ENCODE results near the gene ITGA1. TPM values are rescaled to one million over a fixed set of nuclear protein-coding genes. Genes with fewer than 3 reads are reported as not detected.

Gene ITGA1
- total RNA-seq, 2 experiments from 2014 or later, result not detected

DNA sequence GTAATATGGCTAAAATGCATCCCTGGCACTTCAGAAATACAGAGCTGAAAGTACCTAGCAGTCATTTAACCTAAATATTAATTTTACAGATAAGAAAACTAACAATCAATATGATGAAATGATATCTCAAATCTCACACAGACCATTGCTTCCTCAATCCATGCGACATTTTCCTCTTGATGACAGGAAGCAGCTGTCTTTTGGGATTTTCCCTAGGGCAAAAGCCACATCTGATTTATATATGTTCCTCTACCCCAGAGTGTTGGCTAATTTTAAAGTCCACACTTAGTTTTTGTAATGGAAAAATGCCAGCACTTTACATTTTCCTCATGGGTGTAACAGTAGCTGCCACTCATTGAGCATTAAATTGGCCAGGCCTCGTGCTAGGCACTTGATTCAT is 47.7 kb upstream of the ITGA1 start:
- H3K4me2 ChIP-seq (ENCODE audit: low read length), result no peak overlapping the region
- BruUV-seq (replicated peaks), result no TSS peak
- no peaks in the 10 kb centered on the region for H3K9me3 ChIP-seq (ENCODE audit: low read length)
- no peaks in the 10 kb centered on the region for H4K20me1 ChIP-seq (ENCODE audit: insufficient read depth, low read length)
- H2AFZ ChIP-seq (ENCODE audit: low read length), result no peak overlapping the region
- H3K27ac ChIP-seq (ENCODE audit: low read depth, low read length, poor library complexity, severe bottlenecking), result no peak overlapping the region
- ChIA-PET POLR2A (interaction anchor here (0.6 to 0.7 kb wide), 2 partner anchors 18 to 1028 kb away, joined by 3 read pairs; no protein-coding TSS in a partner anchor), CTCF (ENCODE audit: unreplicated experiment) (no interaction called here)
- intact Hi-C loops (cut with micrococcal nuclease; ENCODE audit: unreplicated experiment), result no loop called here
- no peaks in the 10 kb centered on the region for H3K36me3 ChIP-seq (ENCODE audit: insufficient read depth, low read length)
- no peaks in the 10 kb centered on the region for H3K9me2 ChIP-seq (ENCODE audit: insufficient read depth, low read length)
- H3K4me3 ChIP-seq (ENCODE audit: low read depth, low read length, poor library complexity, severe bottlenecking), result no peak overlapping the region
- no peaks in the 10 kb centered on the region for H3K79me2 ChIP-seq (ENCODE audit: insufficient read depth, low read depth, low read length)
- no peaks in the 10 kb centered on the region for H3K4me1 ChIP-seq (ENCODE audit: insufficient read depth, low read length, poor library complexity, severe bottlenecking)
- no peak for TF ChIP-seq EZH2phosphoT487 (IDR thresholded peaks at IDR 0.05; ENCODE audit: borderline replicate concordance, low read depth, low read length)
- TF ChIP-seq, protein P1, sequence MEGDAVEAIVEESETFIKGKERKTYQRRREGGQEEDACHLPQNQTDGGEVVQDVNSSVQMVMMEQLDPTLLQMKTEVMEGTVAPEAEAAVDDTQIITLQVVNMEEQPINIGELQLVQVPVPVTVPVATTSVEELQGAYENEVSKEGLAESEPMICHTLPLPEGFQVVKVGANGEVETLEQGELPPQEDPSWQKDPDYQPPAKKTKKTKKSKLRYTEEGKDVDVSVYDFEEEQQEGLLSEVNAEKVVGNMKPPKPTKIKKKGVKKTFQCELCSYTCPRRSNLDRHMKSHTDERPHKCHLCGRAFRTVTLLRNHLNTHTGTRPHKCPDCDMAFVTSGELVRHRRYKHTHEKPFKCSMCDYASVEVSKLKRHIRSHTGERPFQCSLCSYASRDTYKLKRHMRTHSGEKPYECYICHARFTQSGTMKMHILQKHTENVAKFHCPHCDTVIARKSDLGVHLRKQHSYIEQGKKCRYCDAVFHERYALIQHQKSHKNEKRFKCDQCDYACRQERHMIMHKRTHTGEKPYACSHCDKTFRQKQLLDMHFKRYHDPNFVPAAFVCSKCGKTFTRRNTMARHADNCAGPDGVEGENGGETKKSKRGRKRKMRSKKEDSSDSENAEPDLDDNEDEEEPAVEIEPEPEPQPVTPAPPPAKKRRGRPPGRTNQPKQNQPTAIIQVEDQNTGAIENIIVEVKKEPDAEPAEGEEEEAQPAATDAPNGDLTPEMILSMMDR (conservative IDR thresholded peaks at IDR 0.05; ENCODE audit: low read length), result no peak
- DNase-seq (ENCODE audit: low spot score), result no peak

DNA sequence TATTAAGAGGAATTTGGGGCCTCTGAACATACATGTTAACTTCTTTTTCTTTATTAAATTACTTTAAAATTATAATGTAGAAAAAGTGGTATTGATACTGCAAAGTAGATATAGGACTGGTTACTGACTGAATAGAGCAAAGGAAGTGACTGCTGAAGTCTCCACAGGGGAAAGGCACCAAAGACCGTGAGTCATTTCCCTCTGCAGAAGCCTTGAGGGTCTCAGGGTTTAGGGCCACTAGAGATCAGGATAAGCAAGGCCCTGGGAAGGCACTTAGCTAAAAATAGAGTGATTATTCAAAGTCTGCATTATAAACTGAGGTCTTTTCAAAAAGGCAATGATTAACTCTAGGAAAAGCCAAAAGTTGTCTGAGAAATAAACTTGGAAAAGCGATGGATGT is 44.7 kb upstream of the ITGA1 start:
- H3K4me1 ChIP-seq (ENCODE audit: insufficient read depth, low read length, poor library complexity, severe bottlenecking), result no peaks in the 10 kb centered on the region
- no peaks in the 10 kb centered on the region for H3K9me2 ChIP-seq (ENCODE audit: insufficient read depth, low read length)
- no peak overlapping the region for H3K4me2 ChIP-seq (ENCODE audit: low read length)
- no peaks in the 10 kb centered on the region for H3K36me3 ChIP-seq (ENCODE audit: insufficient read depth, low read length)
- intact Hi-C loops (cut with micrococcal nuclease; ENCODE audit: unreplicated experiment), result no loop called here
- CTCF ChIA-PET (ENCODE audit: unreplicated experiment), result no interaction called here
- DNase-seq (ENCODE audit: low spot score), result no peak
- no peak overlapping the region for H3K4me3 ChIP-seq (ENCODE audit: low read depth, low read length, poor library complexity, severe bottlenecking)
- TF ChIP-seq, protein P1 (conservative IDR thresholded peaks at IDR 0.05; ENCODE audit: low read length), result no peak
- no peak for TF ChIP-seq EZH2phosphoT487 (IDR thresholded peaks at IDR 0.05; ENCODE audit: borderline replicate concordance, low read depth, low read length)
- H4K20me1 ChIP-seq (ENCODE audit: insufficient read depth, low read length), result no peaks in the 10 kb centered on the region
- no peak overlapping the region for H3K27ac ChIP-seq (ENCODE audit: low read depth, low read length, poor library complexity, severe bottlenecking)
- no TSS peak for BruUV-seq (replicated peaks)
- H3K9me3 ChIP-seq (ENCODE audit: low read length), result no peaks in the 10 kb centered on the region
- POLR2A ChIA-PET, result no interaction called here
- no peaks in the 10 kb centered on the region for H3K79me2 ChIP-seq (ENCODE audit: insufficient read depth, low read depth, low read length)
- no peak overlapping the region for H2AFZ ChIP-seq (ENCODE audit: low read length)

DNA sequence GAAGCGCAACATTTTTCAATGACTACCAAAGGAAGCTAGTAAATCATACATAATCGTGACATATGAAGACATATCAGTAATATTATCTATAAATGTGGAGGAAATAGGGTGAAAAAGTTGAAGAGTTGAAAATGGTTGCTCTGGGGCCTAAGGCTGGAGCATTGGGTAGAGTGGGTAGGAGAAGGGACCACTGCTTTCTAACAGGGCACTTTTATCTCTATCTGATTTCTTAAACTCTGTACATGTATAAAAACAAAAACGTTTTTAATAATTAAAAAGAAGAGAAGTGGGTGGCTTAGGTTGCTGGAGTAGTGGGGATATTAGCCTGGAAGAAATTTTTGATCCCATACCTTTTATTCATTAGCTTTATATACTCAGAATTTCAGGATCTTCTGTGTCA is 44.2 kb upstream of the ITGA1 start:
- CTCF ChIA-PET (ENCODE audit: unreplicated experiment), result no interaction called here
- no peaks in the 10 kb centered on the region for H3K79me2 ChIP-seq (ENCODE audit: insufficient read depth, low read depth, low read length)

More for the DNA sequence above, 44.2 kb upstream of the ITGA1 start:
- Histone ChIP-seq H4K20me1 (ENCODE audit: insufficient read depth, low read length) (no peaks in the 10 kb centered on the region), H3K9me2 (ENCODE audit: insufficient read depth, low read length) (no peaks in the 10 kb centered on the region), H3K4me2 (ENCODE audit: low read length) (no peak overlapping the region), H3K9me3 (ENCODE audit: low read length) (no peaks in the 10 kb centered on the region), H3K36me3 (ENCODE audit: insufficient read depth, low read length) (no peaks in the 10 kb centered on the region), H2AFZ (ENCODE audit: low read length) (no peak overlapping the region), H3K27ac (ENCODE audit: low read depth, low read length, poor library complexity, severe bottlenecking) (no peak overlapping the region), H3K4me3 (ENCODE audit: low read depth, low read length, poor library complexity, severe bottlenecking) (no peak overlapping the region), H3K4me1 (ENCODE audit: insufficient read depth, low read length, poor library complexity, severe bottlenecking) (no peaks in the 10 kb centered on the region)
- no peak for DNase-seq (ENCODE audit: low spot score)
- no TSS peak for BruUV-seq (replicated peaks)
- TF ChIP-seq, protein P1 (conservative IDR thresholded peaks at IDR 0.05; ENCODE audit: low read length), result no peak
- no peak for TF ChIP-seq EZH2phosphoT487 (IDR thresholded peaks at IDR 0.05; ENCODE audit: borderline replicate concordance, low read depth, low read length)
- POLR2A ChIA-PET, result interaction anchor here (0.9 kb wide), 1 partner anchor 14 kb away, joined by 4 read pairs; no protein-coding TSS in a partner anchor
- intact Hi-C loops (cut with micrococcal nuclease; ENCODE audit: unreplicated experiment), result no loop called here

Measured in OCI-LY7 (cell line).